Hematopoietic multipotent progenitor cell treated with erythropoietin and hydrocortisone succinate and interleukin-3 and kit ligand, for 6 days (in vitro differentiated cells): ENCODE results near the gene ATP8A2.
A peak's percentile ranks its signal among the peaks of the same experiment; 100 is the strongest.

Source experiments
- DNase-seq: peaks from one replicate; pipeline ENCODE4 v3.0.0-alpha.2; 2015

The ATP8A2 gene

GRCh38 chr13:25689539-25689938, 317.8 kb downstream of the ATP8A2 start:
- no peak for DNase-seq

GRCh38 chr13:25690582-25690981, 318.8 kb downstream of the ATP8A2 start:
- no peak for DNase-seq

- DNase-seq = no peak
Measured at GRCh38 chr13:25691654-25692053, 319.9 kb downstream of the ATP8A2 start.

- no peak for DNase-seq
Measured at GRCh38 chr13:25692099-25692498, 320.3 kb downstream of the ATP8A2 start.

GRCh38 chr13:25699056-25699455, 327.3 kb downstream of the ATP8A2 start:
- DNase-seq = no peak

GRCh38 chr13:25699600-25699999, 327.8 kb downstream of the ATP8A2 start:
- DNase-seq = no peak

GRCh38 chr13:25701304-25701703, 329.5 kb downstream of the ATP8A2 start:
- DNase-seq = no peak

- DNase-seq = no peak
Measured at GRCh38 chr13:25702386-25702785, 330.6 kb downstream of the ATP8A2 start.

- no peak for DNase-seq
Measured at GRCh38 chr13:25707726-25708125, 336.0 kb downstream of the ATP8A2 start.

GRCh38 chr13:25708268-25708667, 336.5 kb downstream of the ATP8A2 start:
- DNase-seq = no peak

- no peak for DNase-seq
Measured at GRCh38 chr13:25709088-25709487, 337.3 kb downstream of the ATP8A2 start.

- DNase-seq = no peak
Measured at GRCh38 chr13:25715760-25716159, 344.0 kb downstream of the ATP8A2 start.

GRCh38 chr13:25717666-25718197, 346.0 kb downstream of the ATP8A2 start:
- peak; percentile 6 for DNase-seq

- no peak for DNase-seq
Measured at GRCh38 chr13:25719666-25720065, 347.9 kb downstream of the ATP8A2 start.

GRCh38 chr13:25722893-25723292, 351.1 kb downstream of the ATP8A2 start:
- DNase-seq = no peak

GRCh38 chr13:25725104-25725503, 353.3 kb downstream of the ATP8A2 start:
- DNase-seq = no peak

- no peak for DNase-seq
Measured at GRCh38 chr13:25727250-25727649, 355.5 kb downstream of the ATP8A2 start.

GRCh38 chr13:25727810-25728209, 356.0 kb downstream of the ATP8A2 start:
- DNase-seq = no peak

- no peak for DNase-seq
Measured at GRCh38 chr13:25729201-25729600, 357.4 kb downstream of the ATP8A2 start.

GRCh38 chr13:25731037-25731436, 359.3 kb downstream of the ATP8A2 start:
- no peak for DNase-seq

- DNase-seq = no peak
Measured at GRCh38 chr13:25731536-25731935, 359.8 kb downstream of the ATP8A2 start.

GRCh38 chr13:25732111-25732865, 360.5 kb downstream of the ATP8A2 start:
- DNase-seq = no peak

- no peak for DNase-seq
Measured at GRCh38 chr13:25733001-25733491, 361.3 kb downstream of the ATP8A2 start.

GRCh38 chr13:25733696-25734435, 362.1 kb downstream of the ATP8A2 start:
- no peak for DNase-seq
